Calu3 (cell line): ENCODE measurements around the gene CCR9. TPM values are rescaled to one million over a fixed set of nuclear protein-coding genes. Genes with fewer than 3 reads are reported as not detected.

Source experiments
- BruUV-seq: library from RNA; stranded (reverse); fragments of 400-500 nt; replicated peaks from 2 replicates; lab custom pipeline; 2021; lab: Mats Ljungman, UMichigan
- CTCF ChIA-PET: fragments of 300-600 bp; sonication (Branson Sonifier 250); formaldehyde crosslinking; loops from one replicate; lab custom pipeline; 2022; ENCODE audit warnings: antibody characterized with exemption; lab: Charles Lee
- DNase-seq: peaks from one replicate; pipeline ENCODE4 v3.0.0; 2022
- H3K27ac Mint-ChIP-seq: one replicate; pipeline ENCODE4 v1.8.0; 2022; ENCODE audit warnings: mixed read lengths; ENCODE audit not compliant: unreplicated experiment
- H3K27me3 Mint-ChIP-seq: one replicate; pipeline ENCODE4 v1.8.0; 2022; ENCODE audit warnings: mixed read lengths; ENCODE audit not compliant: unreplicated experiment
- H3K36me3 Mint-ChIP-seq: one replicate; pipeline ENCODE4 v1.8.0; 2022; ENCODE audit warnings: mild to moderate bottlenecking, moderate library complexity, mixed read lengths; ENCODE audit not compliant: insufficient read depth, unreplicated experiment
- H3K4me1 Mint-ChIP-seq: one replicate; pipeline ENCODE4 v1.8.0; 2022; ENCODE audit warnings: mild to moderate bottlenecking, low read depth, mixed read lengths; ENCODE audit not compliant: unreplicated experiment
- H3K4me3 Mint-ChIP-seq: one replicate; pipeline ENCODE4 v1.8.0; 2022; ENCODE audit warnings: mild to moderate bottlenecking, low read depth, moderate library complexity, mixed read lengths; ENCODE audit not compliant: unreplicated experiment
- H3K9me3 Mint-ChIP-seq: one replicate; pipeline ENCODE4 v1.8.0; 2022; ENCODE audit warnings: low read depth, mixed read lengths; ENCODE audit not compliant: unreplicated experiment
- CTCF ChIP-seq: fragments of 200-600 bp; IDR thresholded peaks from one replicate; pipeline ENCODE4 v1.8.0; 2022; ENCODE audit warnings: antibody characterized with exemption; ENCODE audit not compliant: unreplicated experiment
- intact Hi-C: fragments of 100-400 bp; cut with micrococcal nuclease; formaldehyde crosslinking; loops from one replicate; pipeline ENCODE4 v1.10.0; 2022; ENCODE audit not compliant: unreplicated experiment
- total RNA-seq: library from RNA; stranded (reverse); gene quantifications from 2 replicates; pipeline ENCODE4 v1.2.3, GENCODE V29; 2022

Gene CCR9
- total RNA-seq, 1 experiment from 2014 or later, result not detected

- H3K4me3 Mint-ChIP-seq, result no peak overlapping the region
- no peak for DNase-seq
- no peak for TF ChIP-seq CTCF
- H3K9me3 Mint-ChIP-seq, result no peaks in the 10 kb centered on the region
- intact Hi-C loops, result no loop called here
- H3K4me1 Mint-ChIP-seq, result no peaks in the 10 kb centered on the region
- no TSS peak for BruUV-seq
- peaks cover 12% of the 10 kb centered on the region for H3K27me3 Mint-ChIP-seq
- H3K27ac Mint-ChIP-seq, result no peak overlapping the region
- CTCF ChIA-PET, result interaction anchor here (0.7 kb wide), 1 partner anchor 191 kb away, joined by 5 read pairs; no protein-coding TSS in a partner anchor
- H3K36me3 Mint-ChIP-seq, result no peaks in the 10 kb centered on the region
These were observed 9.5 kb downstream of the CCR9 start for GRCh38 chr3:45895686-45896468.

GRCh38 chr3:45896956-45897355 is 10.6 kb downstream of the CCR9 start:
- CTCF ChIA-PET, result no interaction called here
- Mint-ChIP-seq H3K27me3 (peaks cover 3% of the 10 kb centered on the region), H3K36me3 (no peaks in the 10 kb centered on the region), H3K4me1 (no peaks in the 10 kb centered on the region), H3K4me3 (no peak overlapping the region), H3K9me3 (no peaks in the 10 kb centered on the region), H3K27ac (no peak overlapping the region)
- intact Hi-C loops, result no loop called here
- DNase-seq, result no peak
- BruUV-seq, result no TSS peak
- TF ChIP-seq CTCF, result no peak

- Mint-ChIP-seq H3K27ac (no peak overlapping the region), H3K4me1 (no peaks in the 10 kb centered on the region), H3K27me3 (no peaks in the 10 kb centered on the region), H3K4me3 (no peak overlapping the region), H3K36me3 (no peaks in the 10 kb centered on the region), H3K9me3 (no peaks in the 10 kb centered on the region)
- no peak for DNase-seq
- TF ChIP-seq CTCF, result no peak
- no TSS peak for BruUV-seq
- CTCF ChIA-PET, result no interaction called here
- intact Hi-C loops, result no loop called here
These were observed 18.6 kb downstream of the CCR9 start for GRCh38 chr3:45904931-45905330.

GRCh38 chr3:45905755-45906154 is 19.4 kb downstream of the CCR9 start:
- no peak overlapping the region for H3K27ac Mint-ChIP-seq
- H3K36me3 Mint-ChIP-seq, result no peaks in the 10 kb centered on the region
- no peaks in the 10 kb centered on the region for H3K4me1 Mint-ChIP-seq
- DNase-seq, result no peak
- intact Hi-C loops, result no loop called here
- no peaks in the 10 kb centered on the region for H3K9me3 Mint-ChIP-seq
- H3K27me3 Mint-ChIP-seq, result no peaks in the 10 kb centered on the region
- BruUV-seq, result no TSS peak
- TF ChIP-seq CTCF, result no peak
- CTCF ChIA-PET, result interaction anchor here (0.5 kb wide), 1 partner anchor 106 kb away, joined by 3 read pairs; no protein-coding TSS in a partner anchor
- no peak overlapping the region for H3K4me3 Mint-ChIP-seq
